Trophoblast cell (in vitro differentiated cells and primary cell): ENCODE measurements around the gene USH2A.

ENCODE experiments used
- DNase-seq, 2 donors: peaks; one replicate each; pipeline ENCODE4 v3.0.0-alpha.2; 2016
- H2AFZ ChIP-seq: 2 replicates; pipeline ENCODE4 v1.6.1; 2013; ENCODE audit warnings: low read length, moderate library complexity, mild to moderate bottlenecking; ENCODE audit not compliant: insufficient read depth, poor library complexity
- H2AK5ac ChIP-seq: 2 replicates; pipeline ENCODE4 v1.6.1; 2013; ENCODE audit warnings: mild to moderate bottlenecking, low read length
- H2BK120ac ChIP-seq: 2 replicates; pipeline ENCODE4 v1.6.1; 2013; ENCODE audit warnings: low read length, mild to moderate bottlenecking, moderate library complexity; ENCODE audit not compliant: insufficient read depth, poor library complexity
- H2BK12ac ChIP-seq: 2 replicates; pipeline ENCODE4 v1.6.1; 2013; ENCODE audit warnings: mild to moderate bottlenecking, low read length, moderate library complexity
- H2BK5ac ChIP-seq: 2 replicates; pipeline ENCODE4 v1.6.1; 2013; ENCODE audit warnings: low read length, low read depth, moderate library complexity, mild to moderate bottlenecking; ENCODE audit not compliant: poor library complexity
- H3K14ac ChIP-seq: 2 replicates; pipeline ENCODE4 v1.6.1; 2013; ENCODE audit warnings: mild to moderate bottlenecking, low read length
- H3K18ac ChIP-seq: 2 replicates; pipeline ENCODE4 v1.6.1; 2013; ENCODE audit warnings: mild to moderate bottlenecking, low read length
- H3K23ac ChIP-seq: 2 replicates; pipeline ENCODE4 v1.6.1; 2013; ENCODE audit warnings: low read length
- H3K27ac ChIP-seq: 2 replicates; pipeline ENCODE4 v1.5.1; 2013; ENCODE audit warnings: low read depth, mild to moderate bottlenecking, inconsistent platforms, low read length, moderate library complexity
- H3K27me3 ChIP-seq: 2 replicates; pipeline ENCODE4 v1.6.1; 2013; ENCODE audit warnings: inconsistent platforms, mild to moderate bottlenecking, low read length, moderate library complexity; ENCODE audit not compliant: insufficient read depth
- H3K36me3 ChIP-seq, 2 experiments: 1 replicate in 1 of 2; 2 replicates in 1 of 2; pipeline ENCODE4 v1.6.1; 2013; ENCODE audit warnings: low read length in 2 of 2, mild to moderate bottlenecking in 2 of 2, moderate library complexity in 1 of 2; ENCODE audit not compliant: insufficient read depth in 2 of 2, control insufficient read depth in 1 of 2
- H3K4ac ChIP-seq: 2 replicates; pipeline ENCODE4 v1.6.1; 2013; ENCODE audit warnings: low read depth, mild to moderate bottlenecking, low read length, moderate library complexity
- H3K4me1 ChIP-seq, 2 experiments: 1 replicate in 1 of 2; 2 replicates in 1 of 2; pipeline ENCODE4 v1.6.1; 2013; ENCODE audit warnings: low read length in 2 of 2, mild to moderate bottlenecking in 2 of 2, moderate library complexity in 1 of 2; ENCODE audit not compliant: insufficient read depth in 2 of 2, control insufficient read depth in 1 of 2
- H3K4me2 ChIP-seq: 2 replicates; pipeline ENCODE4 v1.6.1; 2013; ENCODE audit warnings: inconsistent platforms, mild to moderate bottlenecking, low read length, moderate library complexity
- H3K4me3 ChIP-seq: 2 replicates; pipeline ENCODE4 v1.5.1; 2013; ENCODE audit warnings: mild to moderate bottlenecking, low read depth, low read length, inconsistent platforms
- H3K79me1 ChIP-seq: one replicate; pipeline ENCODE4 v1.6.1; 2013; ENCODE audit warnings: low read length
- H3K79me2 ChIP-seq: 2 replicates; pipeline ENCODE4 v1.6.1; 2013; ENCODE audit warnings: low read length, mild to moderate bottlenecking; ENCODE audit not compliant: control insufficient read depth, insufficient read depth, poor library complexity
- H3K9ac ChIP-seq: 2 replicates; pipeline ENCODE4 v1.6.1; 2013; ENCODE audit warnings: mild to moderate bottlenecking, low read length
- H3K9me3 ChIP-seq: 2 replicates; pipeline ENCODE4 v1.6.1; 2013; ENCODE audit warnings: low read depth, mild to moderate bottlenecking, control low read depth, inconsistent platforms, low read length; ENCODE audit not compliant: insufficient read depth
- H4K12ac ChIP-seq: 2 replicates; pipeline ENCODE4 v1.6.1; 2013; ENCODE audit warnings: low read depth, mild to moderate bottlenecking, low read length, moderate library complexity
- H4K8ac ChIP-seq: 2 replicates; pipeline ENCODE4 v1.6.1; 2013; ENCODE audit warnings: low read depth, mild to moderate bottlenecking, low read length, moderate library complexity
- H4K91ac ChIP-seq: one replicate; pipeline ENCODE4 v1.6.1; 2013; ENCODE audit warnings: low read depth, mild to moderate bottlenecking, low read length, moderate library complexity
- WGBS: extraction: QIAGEN DNeasy Blood & Tissue Kit; methylation state at CpG from one replicate; pipeline ENCODE4 v1.1.7; 2013; ENCODE audit warnings: missing lambda C conversion rate; ENCODE audit not compliant: insufficient read length, insufficient coverage; ENCODE audit errors: extremely low coverage; 5-methylcytosine and 5-hydroxymethylcytosine counted together

Gene USH2A

DNA sequence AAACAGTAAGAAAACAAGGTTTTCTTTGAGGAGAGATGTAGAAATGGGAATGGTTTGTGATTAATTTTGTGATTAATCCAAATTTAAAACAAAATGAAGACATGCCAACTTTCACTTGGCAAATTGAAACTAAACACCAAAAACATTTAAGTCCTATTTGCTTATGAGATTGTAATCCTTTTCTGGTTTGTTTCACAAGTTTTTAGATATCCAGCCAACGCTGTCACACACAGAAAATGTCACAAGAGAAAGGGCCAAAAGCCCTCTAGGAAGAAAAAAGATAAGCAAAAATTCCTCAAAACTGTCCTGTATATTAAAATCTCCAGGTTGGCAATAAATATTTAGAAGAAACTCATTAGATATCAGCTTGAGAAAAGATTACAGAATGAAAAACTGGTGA, 2.5 kb downstream of the USH2A start:
- no peak overlapping the region for H3K23ac ChIP-seq
- no peak for DNase-seq
- H3K4ac ChIP-seq, result no peak overlapping the region
- no peak overlapping the region for H3K18ac ChIP-seq
- no peak overlapping the region for H2BK120ac ChIP-seq
- no peak overlapping the region for H3K27ac ChIP-seq
- H3K4me3 ChIP-seq, result no peak overlapping the region
- H3K9me3 ChIP-seq, result no peaks in the 10 kb centered on the region
- no peak overlapping the region for H4K91ac ChIP-seq
- no peak overlapping the region for H4K8ac ChIP-seq
- H4K12ac ChIP-seq, result no peak overlapping the region
- H3K36me3 ChIP-seq, result no peaks in the 10 kb centered on the region
- H2AFZ ChIP-seq, result no peak overlapping the region
- H2BK12ac ChIP-seq, result no peak overlapping the region
- H2AK5ac ChIP-seq, result no peak overlapping the region
- no peaks in the 10 kb centered on the region for H3K4me1 ChIP-seq
- H2BK5ac ChIP-seq, result no peak overlapping the region
- H3K79me2 ChIP-seq, result no peaks in the 10 kb centered on the region
- H3K79me1 ChIP-seq, result no peaks in the 10 kb centered on the region
- H3K4me2 ChIP-seq, result no peak overlapping the region
- no CpG with 5 or more reads among the region's 1 CpG for WGBS
- no peak overlapping the region for H3K9ac ChIP-seq
- H3K14ac ChIP-seq, result no peak overlapping the region
- H3K27me3 ChIP-seq, result no peaks in the 10 kb centered on the region

DNA sequence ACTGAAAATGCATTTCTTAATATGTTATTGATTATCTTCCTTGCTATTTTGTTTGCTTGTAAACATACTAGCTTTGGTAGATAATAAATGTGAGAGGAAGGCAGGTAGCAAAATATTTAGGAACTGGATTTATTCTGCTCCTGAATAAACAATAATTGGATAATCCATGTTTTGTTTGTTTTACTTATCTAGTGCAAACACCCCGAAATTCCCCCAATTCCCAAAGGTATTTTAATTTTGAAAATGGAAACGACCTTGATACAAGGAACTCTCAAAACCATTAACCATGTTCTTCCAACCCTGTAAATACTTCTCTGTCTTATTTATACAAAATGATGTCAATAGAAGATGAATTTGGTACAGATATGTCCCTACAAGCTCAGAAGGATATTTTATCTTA, 3.0 kb downstream of the USH2A start:
- Histone ChIP-seq H3K27ac (no peak overlapping the region), H3K4me3 (no peak overlapping the region), H3K23ac (no peak overlapping the region), H2BK12ac (no peak overlapping the region), H4K8ac (no peak overlapping the region), H3K4me1 (no peaks in the 10 kb centered on the region), H3K9ac (no peak overlapping the region), H4K12ac (no peak overlapping the region), H3K9me3 (no peaks in the 10 kb centered on the region), H3K79me1 (no peaks in the 10 kb centered on the region), H4K91ac (no peak overlapping the region), H3K14ac (no peak overlapping the region), H2AFZ (no peak overlapping the region), H3K36me3 (no peaks in the 10 kb centered on the region), H3K4me2 (no peak overlapping the region), H3K79me2 (no peaks in the 10 kb centered on the region), H3K27me3 (no peaks in the 10 kb centered on the region), H2BK5ac (no peak overlapping the region), H3K4ac (no peak overlapping the region), H2BK120ac (no peak overlapping the region), H3K18ac (no peak overlapping the region), H2AK5ac (no peak overlapping the region)
- WGBS, result no CpG with 5 or more reads among the region's 2 CpGs
- no peak for DNase-seq

DNA sequence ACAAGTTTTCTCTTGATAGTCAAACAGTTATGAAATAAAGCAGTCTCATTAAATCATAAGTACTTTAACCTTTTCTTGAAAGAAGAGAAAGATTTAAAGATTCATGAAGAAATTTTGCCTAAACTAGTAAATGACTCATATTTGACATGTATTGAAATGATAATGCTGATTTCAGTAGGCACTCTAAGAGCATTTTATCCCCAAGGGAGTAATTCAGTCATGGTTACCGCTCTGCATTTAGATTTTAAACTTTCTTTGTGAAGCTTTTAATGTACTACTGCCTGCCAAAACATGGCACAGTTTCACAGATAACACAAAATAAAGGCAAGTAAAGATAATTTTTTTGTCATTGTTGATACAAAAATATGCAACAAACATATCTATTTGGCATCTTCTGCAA, 6.8 kb downstream of the USH2A start:
- no peak overlapping the region for H4K12ac ChIP-seq
- no peak overlapping the region for H3K14ac ChIP-seq
- no peak overlapping the region for H3K18ac ChIP-seq
- no peak overlapping the region for H2AK5ac ChIP-seq
- H3K23ac ChIP-seq, result no peak overlapping the region
- no peak overlapping the region for H2BK12ac ChIP-seq
- H3K4me1 ChIP-seq, result no peaks in the 10 kb centered on the region
- no CpG with 5 or more reads among the region's 1 CpG for WGBS
- no peak overlapping the region for H3K4me3 ChIP-seq
- H3K79me1 ChIP-seq, result no peaks in the 10 kb centered on the region
- no peak overlapping the region for H2BK120ac ChIP-seq
- no peaks in the 10 kb centered on the region for H3K79me2 ChIP-seq
- no peak overlapping the region for H3K27ac ChIP-seq
- H3K4ac ChIP-seq, result no peak overlapping the region
- no peak overlapping the region for H2AFZ ChIP-seq
- no peak overlapping the region for H3K9ac ChIP-seq
- DNase-seq, result no peak
- no peak overlapping the region for H3K4me2 ChIP-seq
- H3K27me3 ChIP-seq, result no peaks in the 10 kb centered on the region
- no peaks in the 10 kb centered on the region for H3K36me3 ChIP-seq
- H3K9me3 ChIP-seq, result no peaks in the 10 kb centered on the region
- H4K91ac ChIP-seq, result no peak overlapping the region
- no peak overlapping the region for H2BK5ac ChIP-seq
- H4K8ac ChIP-seq, result no peak overlapping the region

DNA sequence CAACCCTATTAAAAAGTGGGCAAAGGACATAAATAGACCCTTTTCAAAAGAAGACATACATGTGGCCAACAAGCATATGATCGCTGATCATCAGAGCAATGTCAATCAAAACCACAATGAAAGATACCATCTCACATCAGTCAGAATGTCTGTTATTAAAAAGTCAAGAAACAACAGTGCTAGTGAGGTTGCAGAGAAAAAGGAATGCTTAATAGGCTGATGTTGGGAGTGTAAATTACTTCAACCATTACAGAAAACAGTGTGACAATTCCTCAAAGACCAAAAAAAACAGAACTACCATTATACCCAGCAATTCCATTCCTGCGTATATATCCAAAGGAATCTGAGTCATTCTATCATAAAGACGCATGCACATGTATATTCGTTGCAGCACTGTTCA, 13.2 kb downstream of the USH2A start:
- Histone ChIP-seq H3K9me3 (no peaks in the 10 kb centered on the region), H4K8ac (no peak overlapping the region), H4K12ac (no peak overlapping the region), H3K4me3 (no peak overlapping the region), H3K79me1 (no peaks in the 10 kb centered on the region), H3K27me3 (no peaks in the 10 kb centered on the region), H3K18ac (no peak overlapping the region), H3K79me2 (no peaks in the 10 kb centered on the region), H2BK120ac (no peak overlapping the region), H2AK5ac (no peak overlapping the region), H3K36me3 (no peaks in the 10 kb centered on the region), H3K4me2 (no peak overlapping the region), H3K4me1 (no peaks in the 10 kb centered on the region), H2BK5ac (no peak overlapping the region), H3K14ac (no peak overlapping the region), H3K9ac (no peak overlapping the region), H3K23ac (no peak overlapping the region), H4K91ac (no peak overlapping the region), H2BK12ac (no peak overlapping the region), H3K4ac (no peak overlapping the region), H3K27ac (no peak overlapping the region), H2AFZ (no peak overlapping the region)
- no CpG with 5 or more reads among the region's 4 CpGs for WGBS
- DNase-seq, result no peak
